Measurements from ENCODE around the gene FRS3.

- TF ChIP-seq SP1 (IDR thresholded peaks at IDR 0.05) = no peak
- no peak for TF ChIP-seq FOXM1 (IDR thresholded peaks at IDR 0.05; ENCODE audit: borderline replicate concordance)
- TF ChIP-seq ARNT (IDR thresholded peaks at IDR 0.05) = no peak
- TF ChIP-seq BHLHE40 (IDR thresholded peaks at IDR 0.05; ENCODE audit: borderline replicate concordance) = no peak
- no peak for TF ChIP-seq ELF4 (IDR thresholded peaks at IDR 0.05)
Measured at GRCh38 chr6:41747256-41748101, 32.2 kb downstream of the FRS3 start, which contains the start of gene PGC.
